Effector memory CD4-positive, alpha-beta T cell (primary cell): ENCODE results near the gene FSTL4.

Experiments
- DNase-seq, 3 donors: peaks; one replicate each; pipeline ENCODE4 v3.0.0-alpha.2; 2020
- H3K27ac ChIP-seq: 2 replicates; pipeline ENCODE4 v1.7.0; 2013; ENCODE audit warnings: mild to moderate bottlenecking, low read length, moderate library complexity; ENCODE audit not compliant: insufficient read depth, poor library complexity, severe bottlenecking
- H3K27me3 ChIP-seq: replicated peaks from 2 replicates; pipeline ENCODE4 v1.7.0; 2013; ENCODE audit warnings: mild to moderate bottlenecking, low read length; ENCODE audit not compliant: insufficient read depth, control insufficient read depth, poor library complexity, severe bottlenecking
- H3K36me3 ChIP-seq: 2 replicates; pipeline ENCODE4 v1.7.0; 2013; ENCODE audit warnings: mild to moderate bottlenecking, low read length, moderate library complexity; ENCODE audit not compliant: control insufficient read depth, insufficient read depth
- H3K4me1 ChIP-seq: 2 replicates; pipeline ENCODE4 v1.7.0; 2013; ENCODE audit warnings: low read length, mild to moderate bottlenecking; ENCODE audit not compliant: control insufficient read depth, insufficient read depth, poor library complexity, severe bottlenecking
- H3K4me3 ChIP-seq: 2 replicates; pipeline ENCODE4 v1.7.0; 2013; ENCODE audit warnings: low read length, low read depth, mild to moderate bottlenecking; ENCODE audit not compliant: insufficient read depth, poor library complexity, severe bottlenecking
- H3K9me3 ChIP-seq: 2 replicates; pipeline ENCODE4 v1.7.0; 2013; ENCODE audit warnings: mild to moderate bottlenecking, low read length, moderate library complexity; ENCODE audit not compliant: control insufficient read depth

Gene FSTL4

DNA sequence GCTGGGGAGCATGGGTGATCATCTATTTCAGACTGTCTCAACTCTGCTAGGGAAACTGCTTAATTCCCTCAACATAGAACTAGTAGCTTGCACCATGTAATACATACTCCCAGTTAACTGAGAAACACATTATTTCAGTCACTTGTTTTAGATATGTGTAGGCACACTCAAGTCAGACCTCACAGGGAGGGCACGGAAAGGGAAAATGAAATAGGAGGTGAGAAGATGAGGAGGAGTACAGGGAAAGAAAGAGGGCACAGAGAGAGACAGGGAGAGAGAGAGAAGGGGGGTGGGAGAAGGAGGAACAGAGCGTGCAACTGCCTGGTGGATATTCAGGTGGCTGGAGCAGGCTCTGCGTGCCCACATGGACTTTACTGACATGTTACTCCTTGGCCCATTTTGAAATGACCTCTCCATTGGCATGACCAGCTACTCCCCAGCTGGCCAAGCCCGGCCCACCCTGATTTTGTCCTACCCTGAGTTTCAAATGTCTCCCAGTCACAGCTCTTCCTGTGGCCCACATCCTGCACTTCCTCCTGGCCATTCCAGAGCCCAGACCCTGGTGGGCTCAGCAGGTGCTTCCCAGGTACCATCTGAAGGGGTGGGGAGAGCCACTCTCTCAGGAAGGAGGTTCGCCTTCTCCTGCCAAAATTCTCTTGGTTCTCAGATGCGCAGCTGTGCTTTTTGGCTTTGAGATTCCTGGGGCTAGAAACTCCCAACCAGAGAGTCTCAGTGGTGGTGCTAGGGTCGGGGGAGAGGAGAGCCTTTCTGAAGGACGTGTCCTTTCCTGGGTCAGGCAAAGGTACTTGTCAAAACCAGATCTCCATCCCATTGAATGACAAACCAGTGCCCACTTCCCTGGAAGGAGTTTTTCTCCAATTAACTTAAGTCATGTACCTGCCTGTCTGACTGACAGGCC is 229.4 kb downstream of the FSTL4 start:
- no peaks in the 10 kb centered on the region for H3K4me1 ChIP-seq
- H3K27ac ChIP-seq = no peak overlapping the region
- no peaks in the 10 kb centered on the region for H3K27me3 ChIP-seq
- H3K9me3 ChIP-seq = no peaks in the 10 kb centered on the region
- no peak for DNase-seq
- no peaks in the 10 kb centered on the region for H3K36me3 ChIP-seq
- no peak overlapping the region for H3K4me3 ChIP-seq

DNA sequence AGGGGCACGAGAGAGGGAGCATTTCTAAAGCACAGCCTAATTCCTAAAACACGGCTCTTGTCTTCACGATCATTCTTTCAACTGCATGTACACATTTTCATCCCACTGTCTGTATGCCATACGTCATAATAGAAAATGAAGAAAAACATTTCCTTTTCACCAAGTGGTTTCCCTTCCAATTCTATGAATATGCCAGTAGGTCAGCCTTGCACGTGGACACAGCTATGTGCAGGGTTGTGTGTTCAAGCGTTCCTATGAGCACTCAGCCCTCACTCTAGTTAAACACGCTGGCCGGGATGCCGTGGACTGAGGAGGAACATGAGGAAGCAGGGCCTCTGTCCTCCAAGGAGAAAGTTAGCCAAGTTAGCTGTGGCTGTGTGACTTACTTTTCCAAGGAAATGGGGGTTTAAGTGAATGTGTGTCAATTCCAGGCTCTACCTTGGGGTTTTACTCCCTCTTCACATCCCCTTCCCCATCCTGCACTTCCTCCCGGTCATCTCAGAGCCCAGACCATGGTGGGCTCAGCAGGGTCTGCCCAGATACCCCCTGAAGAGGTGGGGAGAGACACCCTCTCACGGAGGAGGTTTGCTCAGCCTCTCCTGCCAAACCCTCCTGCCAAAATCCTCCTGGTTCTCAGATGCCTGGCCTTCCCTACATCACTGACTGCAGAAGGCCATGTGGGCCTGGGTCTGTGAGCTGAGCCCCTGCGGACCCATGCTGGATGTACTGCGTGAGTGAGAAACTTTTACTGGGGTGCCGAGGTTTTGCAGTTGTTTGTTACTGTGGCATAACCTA is 230.6 kb downstream of the FSTL4 start:
- Histone ChIP-seq H3K27me3 (no peaks in the 10 kb centered on the region), H3K27ac (no peak overlapping the region), H3K9me3 (no peaks in the 10 kb centered on the region), H3K36me3 (no peaks in the 10 kb centered on the region), H3K4me3 (no peak overlapping the region), H3K4me1 (no peaks in the 10 kb centered on the region)
- no peak for DNase-seq

DNA sequence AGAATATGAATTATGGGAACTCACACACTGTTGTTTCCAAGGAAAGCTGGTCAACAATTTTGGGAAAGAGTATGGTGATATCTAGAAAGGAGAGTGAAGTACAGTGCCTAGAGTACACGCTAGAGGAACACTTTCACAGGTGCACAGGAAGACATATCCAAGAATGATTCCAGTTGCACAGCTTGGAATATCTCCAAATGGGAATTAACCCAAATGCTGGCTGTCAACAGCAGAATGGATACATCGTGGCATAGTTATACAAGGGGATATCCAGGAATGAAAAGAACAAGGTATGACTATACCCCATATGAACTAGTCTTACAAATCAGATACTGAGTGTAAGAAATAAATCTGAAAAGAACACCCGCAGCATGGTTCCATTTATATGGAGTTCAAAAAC is 231.3 kb downstream of the FSTL4 start:
- no peaks in the 10 kb centered on the region for H3K4me1 ChIP-seq
- no peak for DNase-seq
- no peaks in the 10 kb centered on the region for H3K9me3 ChIP-seq
- H3K4me3 ChIP-seq = no peak overlapping the region
- no peaks in the 10 kb centered on the region for H3K36me3 ChIP-seq
- no peaks in the 10 kb centered on the region for H3K27me3 ChIP-seq
- H3K27ac ChIP-seq = no peak overlapping the region

DNA sequence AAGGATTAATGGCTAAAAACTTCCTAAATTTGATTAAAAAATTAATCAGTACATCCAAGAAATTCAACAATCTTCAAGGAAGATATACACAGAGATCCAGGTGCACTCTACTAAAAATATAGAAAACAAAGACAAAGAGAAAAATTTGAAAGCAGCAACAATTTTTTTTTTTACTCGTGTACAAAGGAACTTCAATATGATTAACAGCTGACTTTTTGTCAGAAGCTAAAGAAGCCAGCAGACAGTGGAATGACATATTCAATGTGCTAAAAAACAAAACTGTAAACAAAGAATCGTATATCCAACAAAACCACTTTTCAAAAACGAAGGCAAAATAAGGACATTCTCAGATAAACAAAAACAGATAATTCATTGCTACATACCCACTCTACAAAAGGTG is 234.6 kb downstream of the FSTL4 start:
- Histone ChIP-seq H3K4me3 (no peak overlapping the region), H3K9me3 (no peaks in the 10 kb centered on the region), H3K4me1 (no peaks in the 10 kb centered on the region), H3K27me3 (no peaks in the 10 kb centered on the region), H3K36me3 (no peaks in the 10 kb centered on the region), H3K27ac (no peak overlapping the region)
- no peak for DNase-seq

DNA sequence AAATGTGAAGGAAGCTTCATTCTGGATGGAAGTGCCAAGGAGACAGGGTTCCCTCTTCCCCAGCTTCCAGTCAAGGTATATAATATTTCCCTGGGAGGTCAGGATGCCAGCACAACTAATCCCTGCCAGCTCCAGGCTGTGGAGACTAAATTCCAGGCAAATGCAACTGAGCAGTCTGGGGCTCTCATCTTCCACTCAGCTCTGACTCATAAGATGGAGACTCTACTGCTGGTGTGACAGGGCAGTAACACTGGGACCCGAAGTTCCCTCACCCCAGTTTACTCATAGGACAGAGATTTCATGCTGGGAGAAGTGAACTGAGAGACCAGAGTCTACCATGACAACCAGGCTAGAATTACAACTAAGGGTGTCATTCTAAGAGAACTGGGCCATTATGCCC is 235.4 kb downstream of the FSTL4 start:
- Histone ChIP-seq H3K4me1 (no peaks in the 10 kb centered on the region), H3K4me3 (no peak overlapping the region), H3K27me3 (no peaks in the 10 kb centered on the region), H3K36me3 (no peaks in the 10 kb centered on the region), H3K27ac (no peak overlapping the region), H3K9me3 (no peaks in the 10 kb centered on the region)
- no peak for DNase-seq

DNA sequence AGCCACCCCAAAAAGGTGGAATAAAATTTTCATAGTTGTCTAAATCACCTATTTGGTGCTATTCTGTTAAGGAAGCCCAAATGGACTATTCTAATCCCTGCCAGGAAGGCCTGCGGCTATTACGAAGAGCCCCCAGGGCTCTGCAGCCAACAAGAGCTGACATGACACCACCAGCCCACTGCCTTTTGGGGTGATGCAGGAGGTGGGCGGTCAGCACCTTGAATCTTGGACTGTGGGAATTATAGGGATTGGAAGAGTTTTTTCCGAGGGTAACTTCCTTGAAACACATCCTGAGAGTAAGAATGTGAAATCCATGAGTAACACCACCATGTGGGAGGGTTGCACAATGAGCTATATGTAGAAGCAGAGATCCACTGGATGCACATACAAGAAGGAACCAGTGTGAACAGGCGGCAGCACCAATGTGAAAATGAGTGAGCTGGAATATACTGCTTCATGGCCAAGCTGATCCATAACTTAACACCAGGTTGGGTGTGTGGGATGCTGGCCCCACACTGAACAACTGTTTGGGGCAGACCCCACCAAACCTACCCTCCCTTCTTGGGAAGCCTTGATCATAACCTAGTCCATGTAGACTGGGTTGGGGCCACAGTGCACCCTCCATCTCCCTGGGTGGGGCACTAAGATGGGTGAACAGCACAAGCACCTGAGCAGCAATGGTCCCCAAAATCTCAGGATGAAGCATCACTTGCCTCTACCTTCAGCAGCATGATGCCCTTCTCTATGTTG is 239.0 kb downstream of the FSTL4 start:
- no peaks in the 10 kb centered on the region for H3K27me3 ChIP-seq
- H3K4me3 ChIP-seq = no peak overlapping the region
- no peaks in the 10 kb centered on the region for H3K9me3 ChIP-seq
- no peak for DNase-seq
- H3K4me1 ChIP-seq = no peaks in the 10 kb centered on the region
- no peaks in the 10 kb centered on the region for H3K36me3 ChIP-seq
- H3K27ac ChIP-seq = no peak overlapping the region

DNA sequence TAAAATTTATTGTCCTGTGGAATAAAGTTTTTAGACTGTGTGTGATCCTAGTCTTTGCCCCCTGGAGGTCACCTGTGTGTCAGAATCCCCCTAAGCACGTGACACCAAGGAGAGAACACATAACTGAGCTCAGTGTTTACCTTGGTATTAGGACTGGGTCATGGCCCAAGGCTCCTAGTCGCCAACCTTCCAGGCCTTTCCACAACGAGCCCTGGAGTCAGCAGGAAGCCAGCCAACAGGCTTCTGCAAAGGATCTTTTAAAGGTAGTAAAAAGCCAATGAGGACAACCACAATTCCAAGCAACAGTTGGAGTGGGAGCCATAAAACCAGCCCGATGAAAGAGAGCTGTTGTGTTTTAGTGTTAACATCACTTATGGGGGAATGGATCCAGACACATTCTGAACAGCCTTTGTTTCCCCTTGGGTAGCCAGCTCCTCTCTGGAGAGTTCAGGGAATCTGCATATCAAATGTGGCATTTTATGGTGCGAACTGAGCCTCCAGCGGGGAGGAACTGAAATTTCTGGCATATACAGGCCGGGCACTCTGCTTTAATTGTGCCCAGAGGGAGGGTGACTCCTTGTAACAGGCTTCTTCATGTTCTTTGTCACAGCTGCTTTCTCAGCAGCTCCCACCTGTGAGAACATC is 239.9 kb downstream of the FSTL4 start:
- H3K4me1 ChIP-seq = no peaks in the 10 kb centered on the region
- H3K9me3 ChIP-seq = no peaks in the 10 kb centered on the region
- no peak for DNase-seq
- H3K27me3 ChIP-seq = no peaks in the 10 kb centered on the region
- H3K4me3 ChIP-seq = no peak overlapping the region
- no peaks in the 10 kb centered on the region for H3K36me3 ChIP-seq
- H3K27ac ChIP-seq = no peak overlapping the region

DNA sequence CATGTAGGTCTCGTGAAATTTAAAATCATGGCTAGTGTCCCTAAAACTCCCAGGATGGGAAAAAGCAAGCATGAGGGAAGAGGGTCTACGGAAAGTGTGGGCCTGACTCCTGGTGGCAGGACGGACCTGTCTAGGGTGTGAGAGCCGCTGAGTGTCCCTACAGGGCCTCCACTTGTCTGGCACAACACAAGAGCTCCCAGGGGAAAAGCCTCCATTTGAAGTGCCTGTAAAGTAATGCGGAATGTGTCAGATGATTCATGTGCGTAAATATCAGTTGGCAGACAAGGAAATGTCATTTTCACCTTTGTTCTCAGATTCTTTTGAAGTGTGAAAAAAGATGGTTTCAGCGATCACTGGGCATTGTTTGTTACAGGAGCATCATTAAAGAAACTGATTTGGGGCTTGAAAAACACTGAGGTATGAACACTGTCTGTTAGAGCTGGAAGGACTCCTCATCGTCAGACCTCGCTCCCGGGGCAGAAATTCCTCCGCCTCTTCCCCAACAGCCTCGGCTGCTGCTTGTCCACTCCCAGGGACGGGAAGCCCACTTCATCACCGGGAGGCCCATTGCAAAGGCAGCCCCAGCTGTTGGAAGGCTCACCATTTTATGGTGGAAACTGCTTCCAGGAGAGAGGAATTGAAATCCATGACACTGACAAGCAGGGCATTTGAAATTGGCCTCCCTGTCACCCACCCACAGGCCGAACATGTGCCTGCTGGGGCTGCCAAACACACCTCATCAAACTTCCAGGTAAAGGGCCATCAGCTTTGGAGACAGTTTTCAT is 240.8 kb downstream of the FSTL4 start:
- no peaks in the 10 kb centered on the region for H3K4me1 ChIP-seq
- H3K27ac ChIP-seq = no peak overlapping the region
- no peaks in the 10 kb centered on the region for H3K27me3 ChIP-seq
- DNase-seq = no peak
- no peaks in the 10 kb centered on the region for H3K36me3 ChIP-seq
- no peaks in the 10 kb centered on the region for H3K9me3 ChIP-seq
- H3K4me3 ChIP-seq = no peak overlapping the region

DNA sequence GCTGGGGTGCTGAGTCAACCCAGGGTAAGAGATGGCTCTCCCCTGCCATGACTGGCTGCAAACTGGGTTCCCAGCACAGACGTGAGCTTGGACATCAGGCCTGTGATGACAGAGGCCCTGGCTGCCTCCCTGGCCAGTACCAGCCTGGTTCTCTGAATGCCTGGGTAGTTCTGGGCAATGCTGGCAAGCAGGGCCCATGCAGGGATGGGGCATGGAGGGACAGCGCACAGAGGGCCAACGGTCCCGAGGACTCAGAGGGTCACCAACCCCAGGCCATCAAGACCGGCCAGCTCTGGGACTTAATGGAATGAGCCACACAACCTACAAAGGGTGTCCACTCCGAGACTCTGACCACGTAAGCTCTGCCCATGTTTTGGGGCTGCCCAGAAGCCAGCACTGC is 241.4 kb downstream of the FSTL4 start:
- no peaks in the 10 kb centered on the region for H3K27me3 ChIP-seq
- no peaks in the 10 kb centered on the region for H3K36me3 ChIP-seq
- no peaks in the 10 kb centered on the region for H3K4me1 ChIP-seq
- no peaks in the 10 kb centered on the region for H3K9me3 ChIP-seq
- no peak overlapping the region for H3K4me3 ChIP-seq
- no peak for DNase-seq
- no peak overlapping the region for H3K27ac ChIP-seq
